Retina (tissue), 1 donor: ENCODE results near the gene LZTS3.
"Not testable (repeated sequence)": the region's sequence is repeated elsewhere in the genome, so short reads cannot be mapped to it uniquely, and the experiment has no call there.

ENCODE experiments used
- DNase-seq: peaks from one replicate; pipeline ENCODE4 v3.0.0-alpha.2; 2016

LZTS3 gene

DNA sequence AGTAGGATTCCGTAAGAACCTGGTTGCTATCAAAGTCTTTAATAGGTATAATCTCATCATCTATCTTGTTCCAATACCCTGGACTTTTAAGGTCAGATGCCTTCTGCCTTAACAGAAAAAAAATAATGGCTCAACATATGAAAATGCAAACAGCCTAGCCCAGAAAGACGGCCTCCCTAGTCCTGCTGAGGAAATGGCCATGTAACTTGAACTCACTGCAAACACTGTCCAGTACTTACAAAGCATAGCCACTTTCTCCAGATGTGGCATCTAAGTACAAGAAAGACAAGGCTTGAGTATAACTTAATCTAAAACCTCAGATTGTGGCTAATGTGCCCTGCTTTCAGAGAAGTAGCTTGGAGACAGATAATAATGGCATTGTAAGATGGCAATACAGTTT is 40.2 kb downstream of the LZTS3 start:
- no peak for DNase-seq

DNA sequence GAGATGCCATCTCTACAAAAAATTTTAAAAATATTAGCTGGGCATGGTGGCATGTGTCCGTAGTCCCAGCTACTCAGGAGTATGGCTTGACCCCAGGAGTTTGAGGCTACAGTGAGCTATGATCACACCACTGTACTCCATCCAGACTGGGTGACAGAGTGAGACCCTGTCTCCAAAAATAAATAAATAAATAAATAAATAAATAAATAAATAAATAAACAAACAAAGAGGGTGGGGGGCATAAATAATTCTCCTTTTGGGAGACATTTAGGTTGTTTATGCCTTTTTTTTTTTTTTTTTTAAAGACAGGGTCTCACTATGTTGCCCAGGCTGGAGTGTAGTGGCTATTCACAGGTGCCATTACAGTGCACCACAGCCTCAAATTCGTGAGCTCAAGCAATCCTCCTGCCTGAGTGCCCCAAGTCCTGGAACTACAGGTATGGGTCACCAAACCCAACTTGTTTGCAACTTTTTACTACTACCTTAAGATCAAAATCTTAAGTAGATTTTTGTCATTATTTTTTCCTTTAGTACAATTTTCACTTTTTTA is 43.2 kb downstream of the LZTS3 start:
- no peak for DNase-seq

DNA sequence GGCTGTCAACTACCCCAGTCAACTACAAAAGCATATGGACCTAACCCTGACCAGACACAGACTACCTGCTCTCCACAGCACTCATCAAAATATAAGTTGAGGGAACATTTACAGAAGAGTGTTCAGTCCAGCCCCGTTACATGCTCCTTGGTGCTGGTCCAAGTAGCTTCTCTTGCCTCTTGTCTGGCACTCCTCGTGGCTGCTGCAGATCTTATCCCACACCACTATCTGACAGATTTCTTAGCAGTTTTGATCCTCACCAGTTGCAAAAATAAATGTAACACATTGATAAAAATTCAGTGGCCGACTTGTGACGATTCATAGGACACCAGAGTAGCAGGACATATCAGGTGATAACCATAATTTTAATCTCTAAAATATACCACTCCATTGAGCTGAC is 44.3 kb downstream of the LZTS3 start:
- no peak for DNase-seq

DNA sequence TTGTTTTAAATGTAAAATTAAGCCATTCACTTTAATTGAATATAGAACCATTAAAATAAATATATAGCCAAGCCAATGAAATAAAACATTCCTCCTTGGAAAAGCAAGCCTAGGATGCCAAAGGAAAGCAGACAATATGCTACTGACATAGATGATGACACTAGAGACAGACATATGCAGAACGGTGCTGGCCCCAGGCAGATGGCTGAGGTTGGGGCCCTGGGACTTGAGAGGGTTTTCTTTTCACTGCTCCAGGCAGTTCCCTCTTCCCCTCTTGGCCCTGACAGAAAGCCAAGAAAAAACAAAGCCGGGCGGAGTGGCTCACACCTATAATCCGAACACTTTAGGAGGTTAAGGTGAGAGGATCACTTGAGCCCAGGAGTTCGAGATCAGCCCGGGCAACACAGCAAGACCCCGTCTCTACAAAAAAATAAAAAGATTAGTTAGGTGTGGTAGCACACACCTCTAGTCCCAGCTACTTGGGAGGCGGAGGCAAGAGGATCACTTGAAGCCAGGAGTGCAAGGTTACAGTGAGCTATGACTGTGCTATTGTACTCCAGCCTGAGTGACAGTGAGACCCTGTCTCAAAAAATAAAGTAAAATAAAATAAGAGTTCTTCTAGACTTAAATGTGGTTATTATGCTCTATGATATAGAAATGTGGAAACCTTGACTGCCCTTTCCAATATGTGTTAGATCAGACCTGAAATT is 44.9 kb downstream of the LZTS3 start:
- no peak for DNase-seq

DNA sequence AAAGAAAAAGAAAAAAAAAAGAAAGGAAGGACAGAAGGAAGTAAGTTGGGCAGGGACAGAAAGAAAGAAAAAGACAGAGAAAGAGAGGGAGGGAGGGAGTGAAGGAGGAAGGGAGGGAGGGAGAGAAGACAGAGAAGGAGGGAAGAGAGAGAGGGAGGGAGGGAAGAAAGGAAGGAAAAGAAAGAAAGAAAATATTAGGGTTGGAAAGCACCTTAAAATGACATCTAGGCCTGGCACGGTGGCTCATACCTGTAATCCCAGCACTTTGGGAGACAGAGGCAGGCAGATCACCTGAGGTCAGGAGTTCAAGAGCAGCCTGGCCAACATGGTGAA is 46.9 kb downstream of the LZTS3 start:
- DNase-seq: no peak

DNA sequence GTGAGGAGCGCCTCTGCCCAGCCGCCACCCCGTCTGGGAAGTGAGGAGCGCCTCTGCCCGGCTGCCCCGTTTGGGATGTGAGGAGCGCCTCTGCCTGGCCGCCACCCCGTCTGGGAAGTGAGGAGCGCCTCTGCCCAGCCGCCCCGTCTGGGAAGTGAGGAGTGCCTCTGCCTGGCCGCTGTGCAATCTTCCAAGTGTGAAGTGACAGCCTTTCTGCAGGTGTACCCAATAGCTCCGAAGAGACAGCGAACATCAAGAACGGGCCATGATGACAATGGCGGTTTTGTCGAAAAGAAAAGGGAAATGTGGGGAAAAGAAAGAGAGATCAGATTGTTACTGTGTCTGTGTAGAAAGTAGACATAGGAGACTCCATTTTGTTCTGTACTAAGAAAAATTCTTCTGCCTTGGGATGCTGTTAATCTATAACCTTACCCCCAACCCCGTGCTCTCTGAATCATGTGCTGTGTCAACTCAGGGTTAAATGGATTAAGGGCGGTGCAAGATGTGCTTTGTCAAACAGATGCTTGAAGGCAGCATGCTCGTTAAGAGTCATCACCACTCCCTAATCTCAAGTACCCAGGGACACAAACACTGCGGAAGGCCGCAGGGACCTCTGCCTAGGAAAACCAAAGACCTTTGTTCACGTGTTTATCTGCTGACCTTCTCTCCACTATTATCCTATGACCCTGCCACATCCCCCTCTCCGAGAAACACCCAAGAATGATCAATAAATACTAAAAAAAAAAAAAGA is 47.4 kb downstream of the LZTS3 start:
- not testable (repeated sequence) for DNase-seq

DNA sequence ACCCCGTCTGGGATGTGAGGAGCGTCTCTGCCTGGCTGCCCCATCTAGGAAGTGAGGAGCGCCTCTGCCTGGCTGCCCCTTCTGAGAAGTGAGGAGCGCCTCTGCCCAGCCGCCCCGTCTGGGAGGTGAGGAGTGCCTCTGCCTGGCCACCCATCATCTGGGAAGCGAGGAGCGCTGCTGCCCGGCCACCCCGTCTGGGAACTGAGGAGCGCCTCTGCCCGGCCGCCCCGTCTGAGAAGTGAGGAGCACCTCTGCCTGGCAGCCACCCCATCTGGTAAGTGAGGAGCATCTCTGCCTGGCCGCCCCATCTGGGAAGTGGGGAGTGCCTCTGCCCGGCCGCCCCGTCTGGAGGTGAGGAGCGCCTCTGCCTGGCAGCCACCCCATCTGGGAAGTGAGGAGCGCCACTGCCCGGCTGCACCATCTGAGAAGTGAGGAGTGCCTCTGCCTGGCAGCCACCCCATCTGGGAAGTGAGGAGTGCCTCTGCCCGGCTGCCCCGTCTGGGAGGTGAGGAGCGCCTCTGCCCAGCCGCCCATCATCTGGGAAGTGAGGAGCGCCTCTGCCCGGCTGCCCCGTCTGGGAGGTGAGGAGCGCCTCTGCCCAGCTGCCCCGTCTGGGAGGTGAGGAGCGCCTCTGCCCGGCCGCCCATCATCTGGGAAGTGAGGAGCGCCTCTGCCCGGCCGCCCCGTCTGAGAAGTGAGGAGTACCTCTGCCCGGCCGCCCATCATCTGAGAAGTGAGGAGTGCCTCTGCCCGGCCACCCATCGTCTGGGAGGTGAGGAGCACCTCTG is 48.4 kb downstream of the LZTS3 start:
- DNase-seq: not testable (repeated sequence)

DNA sequence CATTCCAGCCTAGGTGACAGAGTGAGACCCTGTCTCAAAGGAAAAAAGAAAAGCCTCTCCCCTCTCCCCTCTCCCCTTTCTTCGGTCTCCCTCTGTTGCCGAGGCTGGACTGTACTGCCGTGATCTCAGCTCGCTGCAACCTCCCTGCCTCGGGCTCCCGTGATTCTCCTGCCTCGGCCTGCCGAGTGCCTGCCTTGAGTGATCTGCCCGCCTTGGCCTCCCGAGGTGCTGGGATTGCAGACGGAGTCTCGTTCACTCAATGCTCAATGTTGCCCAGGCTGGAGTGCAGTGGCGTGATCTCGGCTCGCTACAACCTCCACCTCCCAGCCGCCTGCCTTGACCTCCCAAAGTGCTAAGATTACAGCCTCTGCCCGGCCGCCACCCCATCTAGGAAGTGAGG is 49.2 kb downstream of the LZTS3 start:
- DNase-seq: not testable (repeated sequence)

DNA sequence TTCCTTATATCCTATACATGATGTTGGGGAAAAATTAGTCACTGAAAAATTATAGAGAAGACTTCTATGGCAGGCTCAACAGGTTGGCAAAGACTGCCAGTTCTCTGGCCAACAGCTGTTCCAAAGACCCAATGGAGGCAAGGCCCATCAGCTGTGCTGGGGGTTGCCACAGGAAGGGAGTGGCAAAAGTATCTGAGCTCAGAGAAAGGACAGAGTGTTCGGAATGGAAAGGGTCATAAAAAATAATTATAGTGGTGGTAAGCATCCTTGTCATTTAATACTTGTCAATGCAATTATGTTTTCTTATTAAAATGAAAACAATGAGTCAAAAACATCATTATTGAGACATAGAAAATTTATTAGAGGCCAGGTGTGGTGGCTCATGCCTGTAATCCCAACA is 49.8 kb downstream of the LZTS3 start:
- DNase-seq: no peak

DNA sequence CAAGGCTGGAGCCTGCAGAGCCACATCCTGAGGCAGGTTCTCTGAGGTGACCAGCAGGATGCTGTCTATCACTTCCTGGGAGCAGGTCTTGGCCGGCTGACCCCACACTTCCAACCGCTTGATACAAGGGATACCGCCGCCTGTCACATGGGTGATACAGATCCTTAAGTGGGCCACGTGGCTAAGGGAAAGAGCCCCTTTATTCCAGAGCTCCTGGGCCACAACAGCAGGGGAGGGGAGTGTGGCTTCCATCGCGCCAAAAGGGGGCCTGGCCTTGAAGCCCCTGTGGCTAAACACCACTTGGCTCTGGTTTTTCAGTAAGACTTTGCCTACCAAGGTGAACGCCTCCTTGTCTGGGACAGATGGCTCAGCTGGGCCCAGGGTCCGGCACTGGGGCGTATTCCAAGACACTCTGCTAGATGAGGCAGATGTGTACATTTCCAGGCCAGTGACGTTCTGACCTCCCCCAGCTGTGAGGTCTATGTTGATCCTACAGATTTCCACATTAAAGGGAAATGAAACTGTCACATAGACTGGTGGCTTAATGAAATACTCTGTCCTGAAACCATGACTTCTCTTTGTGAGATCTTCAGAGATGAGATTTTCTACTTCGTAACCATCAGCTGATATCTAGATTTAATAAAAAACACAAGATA is 51.3 kb downstream of the LZTS3 start:
- DNase-seq: no peak

DNA sequence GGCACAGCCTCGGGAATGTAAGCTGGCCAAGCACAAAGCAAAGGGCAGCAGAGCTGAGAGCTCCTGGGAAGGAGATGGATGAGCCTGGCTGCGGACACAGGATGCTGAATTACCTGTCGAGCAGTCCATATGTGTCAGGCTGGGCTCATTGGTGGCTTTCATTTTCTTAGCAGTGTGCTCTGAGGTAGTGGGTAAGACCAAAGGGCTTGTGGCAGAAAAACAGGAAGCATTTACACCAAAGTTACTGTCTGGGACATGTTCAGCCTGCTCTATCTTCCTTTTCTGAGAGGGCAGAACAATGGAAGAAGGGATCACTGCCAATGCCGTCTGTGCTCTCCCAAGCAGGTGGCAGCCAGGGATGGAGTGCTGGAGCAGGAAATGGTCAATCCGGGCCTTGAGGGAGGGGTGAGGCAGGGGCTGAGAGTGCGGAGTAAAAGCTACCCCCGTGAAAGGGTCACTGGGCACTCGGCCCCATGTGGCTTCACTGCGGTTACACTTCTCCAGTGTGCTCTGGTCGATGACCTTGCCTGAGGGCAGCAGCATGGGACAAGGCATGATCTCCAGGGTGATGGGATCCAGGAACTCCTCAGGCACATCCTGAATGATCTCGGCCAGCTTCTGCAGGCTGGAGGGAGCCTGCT is 52.0 kb downstream of the LZTS3 start:
- DNase-seq: no peak

DNA sequence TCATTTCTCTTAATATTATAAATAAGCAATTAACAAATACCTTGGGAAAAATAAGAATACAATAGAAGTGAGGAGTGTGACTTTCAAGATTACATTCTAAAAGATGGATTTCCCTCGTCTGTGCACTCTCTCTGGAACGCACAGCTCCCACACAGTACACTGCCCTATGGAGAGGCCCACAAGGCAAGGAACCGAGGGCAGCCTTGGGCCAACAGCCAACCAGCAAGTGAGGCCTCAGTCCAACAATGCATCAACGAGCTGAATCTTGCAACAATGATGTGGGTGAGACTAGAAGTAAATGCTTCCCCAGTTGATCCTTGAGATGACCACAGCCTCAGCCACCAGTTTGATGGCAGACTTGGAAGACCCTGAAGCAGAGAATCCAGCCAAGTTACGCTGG is 54.3 kb downstream of the LZTS3 start:
- DNase-seq: no peak

DNA sequence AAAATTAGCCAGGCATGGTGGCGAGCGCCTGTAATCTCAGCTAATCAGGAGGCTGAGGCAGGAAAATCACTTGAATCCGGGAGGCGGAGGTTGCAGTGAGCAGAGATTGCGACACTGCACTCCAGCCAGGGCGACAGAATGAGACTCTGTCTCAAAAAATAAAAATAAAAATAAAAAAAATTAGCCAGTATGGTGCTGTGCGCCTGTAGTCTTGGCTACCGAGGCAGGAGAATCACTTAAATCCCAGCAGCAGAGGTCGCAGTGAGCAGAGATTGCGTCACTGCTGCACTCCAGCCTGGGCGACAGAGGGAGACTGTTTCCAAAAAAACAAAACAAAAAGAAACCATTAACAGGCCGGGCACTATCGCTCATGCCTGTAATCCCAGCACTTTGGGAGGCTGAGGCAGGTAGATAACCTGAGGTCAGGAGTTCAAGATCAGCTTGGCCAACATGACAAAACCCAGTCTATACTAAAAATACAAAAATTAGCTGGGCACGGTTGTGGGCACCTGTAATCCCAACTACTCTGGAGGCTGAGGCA is 55.4 kb downstream of the LZTS3 start:
- peak; percentile 18 for DNase-seq

DNA sequence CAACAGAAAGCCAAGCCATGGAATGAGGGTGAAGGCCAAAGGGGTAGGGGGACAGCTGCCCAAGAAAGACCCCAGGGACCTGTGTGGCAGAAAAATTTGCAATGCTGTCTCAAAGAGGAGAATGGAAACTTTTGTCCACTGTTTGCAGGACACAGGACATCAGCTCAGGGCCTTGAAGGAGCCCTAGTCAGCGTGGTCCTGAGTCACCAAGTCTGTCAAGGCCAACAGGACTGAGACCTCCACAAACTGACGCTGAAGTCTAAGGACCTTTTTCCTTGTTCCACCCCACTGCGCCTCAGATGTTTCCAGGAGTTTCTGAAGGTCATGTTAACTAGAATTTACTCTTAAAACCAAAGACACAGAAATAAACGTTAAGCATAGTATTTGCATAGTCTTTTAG is 57.0 kb downstream of the LZTS3 start:
- DNase-seq: no peak

DNA sequence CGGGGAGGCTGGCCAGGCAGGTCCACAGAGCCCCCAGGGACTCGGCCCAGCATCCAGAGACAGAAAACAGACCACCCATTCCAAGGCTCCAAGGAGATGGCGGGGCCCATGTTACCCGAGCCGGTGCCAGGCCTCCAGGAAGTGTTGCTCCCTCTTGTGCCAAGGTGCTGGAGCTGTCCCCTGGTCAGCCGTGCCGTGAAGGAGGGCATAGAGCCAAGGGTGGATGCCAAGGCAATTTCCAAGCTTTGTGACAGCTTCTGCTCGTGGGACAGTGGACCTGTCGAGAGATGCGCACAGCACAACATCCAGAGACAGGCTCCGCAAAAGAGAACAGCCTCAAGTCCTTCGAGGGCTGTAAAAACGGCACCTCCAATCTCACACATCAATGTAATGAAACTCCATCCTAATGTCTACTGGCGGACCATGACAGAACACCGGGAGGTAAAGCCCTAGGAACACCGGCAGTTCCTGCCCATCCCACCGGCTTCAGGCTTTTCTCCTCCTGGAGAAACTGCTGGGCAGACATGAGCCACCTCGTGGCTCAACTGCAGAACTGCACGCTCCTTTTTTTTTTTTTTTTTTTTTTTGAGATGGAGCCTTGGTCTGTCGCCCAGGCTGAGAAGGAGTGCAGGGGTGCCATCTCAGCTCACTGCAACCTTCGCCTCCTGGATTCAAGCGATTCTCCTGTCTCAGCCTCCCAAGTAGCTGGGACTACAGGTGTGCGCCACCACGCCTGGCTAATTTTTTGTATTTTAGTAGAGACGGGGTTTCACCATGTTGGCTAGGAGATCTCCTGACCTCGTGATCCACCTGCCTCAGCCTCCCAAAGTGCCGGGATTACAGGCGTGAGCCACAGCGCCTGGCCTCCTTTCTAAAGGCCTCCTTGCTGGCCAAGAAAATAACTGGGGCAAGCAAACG is 57.9 kb downstream of the LZTS3 start:
- peak; percentile 88 for DNase-seq
